GM10266 (cell line): Measurements from ENCODE around the gene PHLPP2.
"Not testable (repeated sequence)": the region's sequence is repeated elsewhere in the genome, so short reads cannot be mapped to it uniquely, and the experiment has no call there.

ENCODE experiments used
- DNase-seq: peaks from one replicate; pipeline ENCODE4 v3.0.0; 2012; ENCODE audit errors: extremely low spot score
- TF ChIP-seq, protein P1 (sequence below): IDR thresholded peaks from 2 replicates; pipeline ENCODE4 v1.5.1; 2012; ENCODE audit warnings: mild to moderate bottlenecking, low read depth; ENCODE audit not compliant: control insufficient read depth, insufficient read depth; ENCODE audit errors: missing control alignments

The PHLPP2 gene

DNA sequence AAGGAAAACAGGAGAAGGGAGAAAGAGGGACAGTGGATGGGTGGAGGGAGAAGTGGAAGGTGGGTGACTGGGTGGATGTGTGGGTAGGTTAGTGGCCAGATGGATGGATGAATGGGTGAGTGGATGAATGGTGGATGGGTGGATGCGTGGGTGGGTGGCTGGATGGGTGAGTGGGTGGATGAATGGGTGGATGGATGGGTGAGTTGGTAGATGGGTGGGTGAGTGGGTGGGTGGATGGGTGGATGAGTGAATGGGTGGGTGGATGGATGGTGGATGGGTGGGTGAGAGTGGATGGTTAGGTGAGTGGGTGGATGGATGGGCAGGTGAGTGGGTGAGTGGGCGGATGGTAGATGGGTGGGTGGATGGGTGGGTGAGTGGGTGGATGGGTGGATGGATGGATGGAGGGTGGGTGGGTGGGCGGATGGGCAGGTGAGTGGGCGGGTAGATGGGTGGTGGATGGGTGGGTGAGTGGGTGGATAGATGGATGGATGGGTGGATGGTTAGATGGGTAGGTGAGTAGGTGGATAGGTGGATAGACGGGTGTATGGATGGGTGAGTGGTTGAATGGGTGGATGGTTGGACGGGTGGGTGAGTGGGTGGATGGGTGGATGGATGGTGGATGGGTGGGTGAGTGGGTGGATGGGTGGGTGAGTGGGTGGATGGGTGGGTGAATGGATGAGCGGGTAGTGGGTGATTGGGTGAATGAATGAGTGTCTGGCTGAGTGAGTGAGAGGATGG, 99.2 kb downstream of the PHLPP2 start:
- DNase-seq = no peak
- TF ChIP-seq, protein P1, sequence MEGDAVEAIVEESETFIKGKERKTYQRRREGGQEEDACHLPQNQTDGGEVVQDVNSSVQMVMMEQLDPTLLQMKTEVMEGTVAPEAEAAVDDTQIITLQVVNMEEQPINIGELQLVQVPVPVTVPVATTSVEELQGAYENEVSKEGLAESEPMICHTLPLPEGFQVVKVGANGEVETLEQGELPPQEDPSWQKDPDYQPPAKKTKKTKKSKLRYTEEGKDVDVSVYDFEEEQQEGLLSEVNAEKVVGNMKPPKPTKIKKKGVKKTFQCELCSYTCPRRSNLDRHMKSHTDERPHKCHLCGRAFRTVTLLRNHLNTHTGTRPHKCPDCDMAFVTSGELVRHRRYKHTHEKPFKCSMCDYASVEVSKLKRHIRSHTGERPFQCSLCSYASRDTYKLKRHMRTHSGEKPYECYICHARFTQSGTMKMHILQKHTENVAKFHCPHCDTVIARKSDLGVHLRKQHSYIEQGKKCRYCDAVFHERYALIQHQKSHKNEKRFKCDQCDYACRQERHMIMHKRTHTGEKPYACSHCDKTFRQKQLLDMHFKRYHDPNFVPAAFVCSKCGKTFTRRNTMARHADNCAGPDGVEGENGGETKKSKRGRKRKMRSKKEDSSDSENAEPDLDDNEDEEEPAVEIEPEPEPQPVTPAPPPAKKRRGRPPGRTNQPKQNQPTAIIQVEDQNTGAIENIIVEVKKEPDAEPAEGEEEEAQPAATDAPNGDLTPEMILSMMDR = no peak

GRCh38 chr16:71623597-71623996, 100.9 kb downstream of the PHLPP2 start:
- DNase-seq = peak; percentile 30
- TF ChIP-seq, protein P1 = no peak

DNA sequence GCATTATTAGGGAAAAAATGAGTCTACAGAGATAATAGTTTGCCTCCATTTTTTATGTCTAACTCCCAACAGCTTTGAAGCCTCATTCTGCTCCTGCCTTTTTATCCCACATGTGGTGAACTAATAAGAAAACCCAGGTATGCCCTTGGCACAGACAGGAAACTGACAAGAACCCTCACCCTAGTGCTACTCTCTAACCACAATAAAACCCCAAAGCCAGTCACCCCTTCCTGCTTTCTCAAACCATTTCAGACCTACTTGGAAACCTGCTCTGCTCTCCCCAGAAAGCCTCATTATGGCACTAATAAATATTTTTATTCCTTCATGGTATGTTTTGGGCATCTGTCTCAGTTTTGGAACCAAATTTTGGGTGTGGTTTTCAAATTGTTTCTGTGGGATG, 102.4 kb downstream of the PHLPP2 start:
- no peak for DNase-seq
- TF ChIP-seq, protein P1 = no peak

- TF ChIP-seq, protein P1 = no peak
- no peak for DNase-seq
Observed at GRCh38 chr16:71618429-71618828, 106.1 kb downstream of the PHLPP2 start.

DNA sequence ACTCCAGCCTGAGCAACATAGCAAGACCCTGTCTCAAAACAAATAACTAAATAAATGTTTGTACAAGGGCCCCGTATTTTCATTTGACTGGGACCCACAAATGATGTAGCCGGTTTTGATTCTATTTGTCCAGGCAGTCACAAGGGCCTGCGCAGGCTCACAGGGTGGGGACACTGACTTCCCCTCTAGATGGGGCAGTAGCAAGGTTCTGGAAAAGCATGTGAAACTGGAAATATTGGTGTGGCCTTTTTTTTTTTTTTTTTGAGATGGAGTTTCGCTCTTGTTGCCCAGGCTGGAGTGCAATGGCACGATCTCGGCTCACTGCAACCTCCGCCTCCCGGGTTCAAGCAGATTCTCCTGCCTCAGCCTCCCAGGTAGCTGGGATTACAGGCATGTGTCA, 109.5 kb downstream of the PHLPP2 start:
- DNase-seq = not testable (repeated sequence)

- TF ChIP-seq, protein P1 = peak; percentile 98
- DNase-seq = peak; percentile 84
Observed at GRCh38 chr16:71610936-71611871, 113.3 kb downstream of the PHLPP2 start.

GRCh38 chr16:71610447-71610846, 114.1 kb downstream of the PHLPP2 start:
- no peak for DNase-seq
- TF ChIP-seq, protein P1 = no peak
